NK-92 (cell line): ENCODE measurements around the gene RPL3.

Source experiments
- DNase-seq: peaks from one replicate; lab custom pipeline; 2025; ENCODE audit not compliant: unreplicated experiment; lab: John Stamatoyannopoulos, UW

RPL3 gene

DNA sequence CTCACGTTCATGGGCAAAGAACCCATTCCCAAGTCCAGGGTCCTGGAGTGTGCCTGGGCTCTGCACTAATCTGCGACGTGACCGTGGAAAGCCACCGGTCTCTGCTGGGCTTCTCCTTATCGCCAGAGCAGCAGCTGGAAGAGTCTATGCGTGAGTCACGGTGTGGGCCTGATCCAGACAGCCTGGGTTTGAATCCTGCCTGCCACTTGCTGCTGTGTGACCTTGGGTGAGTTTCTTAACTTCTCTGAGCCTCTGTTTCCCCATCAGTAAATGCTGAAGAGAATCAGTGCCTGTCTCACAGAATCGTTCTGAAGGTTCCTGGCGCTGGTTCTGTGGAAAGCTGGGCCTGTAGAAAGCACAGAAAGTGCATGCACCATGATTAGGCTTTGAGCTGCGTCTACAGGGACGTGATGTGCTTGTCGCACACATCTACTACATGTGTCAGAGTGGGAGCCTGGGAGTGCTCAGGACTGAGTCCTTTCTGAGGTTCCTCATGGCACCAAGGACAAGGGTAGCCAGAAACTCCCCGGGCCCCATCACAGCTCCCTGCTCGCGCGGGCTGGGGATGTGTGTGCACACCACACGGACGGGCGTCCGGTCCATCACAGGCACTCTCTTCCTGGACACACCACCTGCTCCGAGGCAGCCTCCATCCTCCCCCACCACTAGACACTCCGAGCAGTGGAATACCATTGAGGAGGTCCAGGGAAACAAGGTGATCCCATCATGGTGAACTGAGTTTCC is 54.1 kb downstream of the RPL3 start:
- DNase-seq = no peak

DNA sequence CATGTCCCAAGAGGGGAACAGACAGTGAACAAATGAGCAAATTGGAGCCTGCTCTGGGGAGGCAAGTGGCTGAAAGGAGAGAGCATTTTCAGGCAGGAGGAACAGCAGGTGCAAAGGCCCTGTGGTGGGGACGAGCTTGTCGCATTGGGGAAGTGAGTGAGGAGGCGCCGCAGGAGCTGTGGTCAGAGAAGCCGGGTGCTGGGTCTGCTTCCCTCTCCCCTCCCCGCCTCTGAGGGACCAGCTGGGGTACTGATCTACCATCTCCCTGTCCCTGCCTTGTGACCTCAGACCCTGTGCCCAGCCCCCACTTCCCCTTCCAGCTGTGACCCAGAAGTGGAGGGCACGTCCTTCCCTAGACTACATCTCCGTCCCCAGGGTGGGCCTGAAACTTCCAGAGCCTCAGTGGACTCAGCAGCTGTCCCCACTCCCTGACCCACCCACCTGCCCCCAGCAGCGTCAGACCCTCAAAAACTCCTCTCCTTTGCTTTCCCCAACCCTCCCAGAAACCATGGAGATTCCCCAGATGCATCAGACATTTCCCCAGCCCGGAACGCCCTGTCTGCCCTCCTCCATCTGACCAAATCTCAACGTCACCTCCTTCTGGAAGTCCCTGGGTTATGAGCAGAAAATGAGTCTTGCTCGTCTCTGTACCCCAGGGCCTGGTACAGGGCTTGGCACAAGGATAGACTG is 54.9 kb downstream of the RPL3 start:
- no peak for DNase-seq

DNA sequence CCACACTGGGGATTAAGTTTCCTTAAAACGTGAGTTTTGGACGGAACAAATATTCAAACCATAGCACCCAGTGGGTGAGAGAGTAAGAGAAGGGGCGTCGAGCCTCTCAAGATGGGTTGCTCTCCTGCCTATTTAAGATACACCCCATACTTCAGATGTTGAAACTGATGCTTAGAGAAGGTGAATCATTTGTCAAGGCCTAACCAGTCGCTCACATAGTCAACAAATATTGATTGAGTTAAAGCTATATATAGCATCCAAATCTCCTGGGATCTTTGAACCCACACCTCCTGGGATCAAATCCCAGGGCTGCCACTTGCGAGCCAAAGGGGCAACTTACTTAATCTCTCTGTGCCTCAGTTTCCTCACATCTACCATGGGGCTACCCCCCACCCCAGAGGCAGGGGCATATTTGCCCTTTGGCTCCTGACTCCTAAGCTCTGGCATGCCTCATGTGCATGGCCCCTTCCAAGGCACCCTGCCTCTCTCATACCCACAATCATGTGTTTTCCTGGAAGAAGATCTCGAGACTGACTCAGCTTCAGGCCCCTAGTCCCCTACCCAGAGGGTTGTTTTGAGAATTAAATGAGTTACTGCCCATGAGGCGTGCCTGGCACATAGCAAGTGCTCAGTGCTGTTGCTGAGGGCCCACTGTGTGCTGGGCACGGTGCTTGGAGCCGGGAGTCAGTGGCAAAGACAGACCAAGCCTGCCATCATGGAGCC is 55.6 kb downstream of the RPL3 start:
- DNase-seq = no peak
